Sciatic nerve (tissue), 2 donors: Measurements from ENCODE around the gene RMDN2. TPM values are rescaled to one million over a fixed set of nuclear protein-coding genes. Genes with fewer than 3 reads are reported as not detected.
"Not testable (repeated sequence)": the region's sequence is repeated elsewhere in the genome, so short reads cannot be mapped to it uniquely, and the experiment has no call there.

ENCODE experiments used
- ATAC-seq: fragments of 200-7000 bp; cut with Tn5 transposase; one replicate; pipeline ENCODE4 v1.9.1; 2020; ENCODE audit warnings: mild to moderate bottlenecking, moderate library complexity
- DNase-seq: peaks from one replicate; pipeline ENCODE4 v3.0.0-alpha.2; 2020; ENCODE audit warnings: low spot score
- intact Hi-C: fragments of 100-400 bp; cut with DNase I; formaldehyde crosslinking; loops from one replicate; pipeline ENCODE4 v1.14.2; 2022
- total RNA-seq: library from RNA; stranded (reverse); fragmentation: NEBNext Ultra II Directional; extraction: Animal tissue kit (Norgen Biotek cat#: 25700); gene quantifications from one replicate; pipeline ENCODE4 v1.2.1, GENCODE V29; 2021
- donor health status: DM: no; HTN: no; CAD: no.
- donor health status: DM: no; HTN: no; CAD: no.

Gene RMDN2
- total RNA-seq, 1 donor from 2014 or later = 24.0 TPM

DNA sequence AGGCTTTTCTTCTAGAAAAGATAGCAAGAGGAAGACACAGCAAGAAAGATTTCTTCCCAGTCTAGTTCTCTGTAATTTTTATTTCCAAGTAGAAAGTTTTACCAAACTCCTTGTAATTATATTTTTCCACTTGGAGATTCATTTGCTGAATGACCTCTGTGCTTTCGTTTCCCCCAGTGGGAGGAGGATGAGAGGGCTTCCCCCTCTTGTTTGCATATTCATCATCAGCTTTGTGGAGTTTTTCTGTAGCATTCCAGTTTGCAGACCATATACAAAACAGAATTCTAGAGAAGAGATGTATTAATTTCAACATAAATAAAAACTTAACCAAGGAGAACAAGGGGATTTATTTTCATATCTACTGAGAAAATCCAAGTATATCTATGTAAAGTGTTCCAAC lies 51.3 kb downstream of the RMDN2 start:
- intact Hi-C loops = no loop called here
- DNase-seq = no peak
- no peak for ATAC-seq

GRCh38 chr2:37982147-37982582 lies 57.1 kb downstream of the RMDN2 start:
- DNase-seq = peak; percentile 86
- intact Hi-C loops = loop anchor here (10.0 kb wide), 1 partner anchor 293 kb away; no protein-coding TSS in a partner anchor
- peak; percentile 79 for ATAC-seq

DNA sequence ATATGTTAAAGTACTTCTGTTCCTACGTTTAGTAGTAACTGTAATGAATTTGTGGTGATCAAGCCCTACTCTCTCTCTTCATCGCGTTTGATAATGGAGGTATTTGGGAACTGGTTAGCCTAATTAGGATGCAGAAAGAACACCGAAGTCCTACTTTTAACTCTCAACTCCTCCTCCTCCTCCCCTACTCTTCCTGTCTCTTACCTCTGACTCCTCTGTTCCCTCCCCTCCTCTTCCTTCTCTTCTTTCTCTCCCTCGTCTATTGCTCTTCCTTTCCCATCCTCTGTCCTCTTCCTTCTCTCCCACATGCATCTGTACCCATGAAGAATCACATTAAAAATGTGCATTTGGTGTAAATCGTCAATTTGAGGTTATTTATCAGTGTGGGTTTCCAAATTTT lies 57.8 kb downstream of the RMDN2 start:
- no peak for DNase-seq
- peak; percentile 15 for ATAC-seq
- intact Hi-C loops = loop anchor here (10.0 kb wide), 1 partner anchor 292 kb away; no protein-coding TSS in a partner anchor

GRCh38 chr2:37983719-37984118 lies 58.6 kb downstream of the RMDN2 start:
- intact Hi-C loops = loop anchor here (10.0 kb wide), 1 partner anchor 291 kb away; no protein-coding TSS in a partner anchor
- DNase-seq (no peak), ATAC-seq (no peak)

- ATAC-seq (no peak), DNase-seq (no peak)
- intact Hi-C loops = loop anchor here (10.0 kb wide), 1 partner anchor 291 kb away; no protein-coding TSS in a partner anchor
Observed at GRCh38 chr2:37984176-37984575, 59.1 kb downstream of the RMDN2 start.

- intact Hi-C loops = loop anchor here (10.0 kb wide), 1 partner anchor 290 kb away; no protein-coding TSS in a partner anchor
- ATAC-seq (no peak), DNase-seq (no peak)
Observed at GRCh38 chr2:37984589-37984988, 59.5 kb downstream of the RMDN2 start.

DNA sequence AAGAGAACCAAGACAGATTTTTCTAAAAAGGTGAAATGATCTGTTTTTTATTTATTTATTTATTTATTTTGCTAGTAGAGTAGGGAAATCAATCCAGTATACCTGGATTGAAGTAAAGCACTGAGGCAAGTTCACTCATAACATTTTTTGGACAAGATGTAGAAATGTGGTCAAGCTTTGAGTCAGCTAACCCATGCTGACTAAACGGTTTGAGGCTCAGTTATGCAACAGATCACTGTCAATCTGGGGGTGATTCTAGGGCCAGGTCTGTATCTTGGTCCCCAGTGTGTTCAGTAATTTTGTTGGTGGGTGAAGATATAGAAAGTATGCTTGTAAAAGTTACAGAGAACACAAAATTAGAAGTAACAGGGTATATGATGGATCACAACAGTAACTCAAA lies 60.2 kb downstream of the RMDN2 start:
- no peak for DNase-seq
- intact Hi-C loops = loop anchor here (10.0 kb wide), 1 partner anchor 289 kb away; no protein-coding TSS in a partner anchor
- ATAC-seq = no peak

DNA sequence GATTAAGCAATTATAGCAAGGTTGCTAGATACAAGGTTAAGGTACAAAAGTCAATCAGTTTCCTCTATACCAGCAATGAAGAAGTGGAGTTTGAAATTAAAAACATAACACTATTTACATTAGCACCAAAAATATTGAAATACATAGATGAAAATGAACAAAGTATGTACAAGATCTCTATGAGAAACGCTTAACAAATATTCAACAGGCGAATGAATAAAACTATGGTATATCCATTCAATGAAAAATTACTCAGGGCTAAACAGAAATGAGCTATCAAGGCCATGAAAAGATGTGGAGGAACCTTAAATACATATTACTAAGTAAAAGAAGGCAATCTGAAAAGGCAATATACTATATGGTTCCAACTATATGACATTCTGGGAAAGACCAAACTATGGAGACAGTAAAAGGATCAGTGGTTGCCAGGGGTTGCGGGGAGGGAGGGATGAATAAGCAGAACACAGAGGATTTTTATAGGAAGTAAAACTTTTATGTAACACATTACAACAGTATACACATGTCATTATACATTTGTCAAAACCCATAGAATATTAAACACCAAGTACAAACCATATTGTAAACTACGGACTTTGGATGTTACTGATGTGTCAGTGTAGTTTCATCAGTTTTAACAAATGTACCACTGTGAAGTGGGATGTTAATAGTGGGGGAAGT lies 62.1 kb downstream of the RMDN2 start:
- ATAC-seq (no peak), DNase-seq (no peak)
- intact Hi-C loops = loop anchor here (10.0 kb wide), 1 partner anchor 288 kb away; no protein-coding TSS in a partner anchor

- no peak for DNase-seq
- intact Hi-C loops = no loop called here
Observed at GRCh38 chr2:37992601-37993000, 67.5 kb downstream of the RMDN2 start.

DNA sequence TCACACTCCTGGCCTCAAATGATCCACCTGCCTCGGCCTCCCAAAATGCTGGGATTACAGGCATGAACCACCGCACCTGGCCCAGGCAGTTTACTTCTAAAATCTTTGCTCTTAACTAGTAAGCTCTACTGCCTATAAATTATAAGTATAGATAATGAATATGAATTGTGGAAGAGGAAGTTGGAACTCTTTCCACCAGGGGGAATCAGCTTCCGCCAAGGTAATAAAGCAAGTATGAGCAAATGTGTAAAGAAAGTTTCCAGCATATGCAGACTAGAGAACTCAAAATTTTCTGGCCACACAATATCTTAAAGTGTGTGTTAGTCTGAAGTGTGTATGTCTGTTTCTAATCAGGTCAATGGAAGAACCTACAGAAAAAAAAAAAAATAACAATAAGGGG lies 68.1 kb downstream of the RMDN2 start:
- DNase-seq (no peak), ATAC-seq (no peak)
- intact Hi-C loops = no loop called here

More at GRCh38 chr2:37992601-37993000, 67.5 kb downstream of the RMDN2 start:
- no peak for ATAC-seq

DNA sequence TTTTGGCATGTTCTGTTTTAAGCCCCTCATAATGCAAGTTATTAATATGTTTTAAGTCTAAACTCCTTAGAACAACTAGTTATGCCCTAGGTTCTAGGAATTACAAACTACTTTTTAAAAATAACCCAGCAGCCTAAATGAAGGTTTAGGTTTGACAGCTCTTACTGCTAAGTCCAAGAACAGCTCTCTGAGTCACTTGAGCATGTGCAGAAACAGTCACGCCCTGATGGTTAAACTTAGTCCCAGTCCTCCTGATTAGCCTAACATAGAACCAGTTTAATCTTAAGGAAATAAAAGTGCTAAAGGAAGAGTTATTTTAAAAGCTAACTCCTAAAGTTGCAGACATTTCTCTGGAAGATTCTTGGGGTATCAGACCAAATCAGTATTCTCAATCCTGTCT lies 72.5 kb downstream of the RMDN2 start:
- intact Hi-C loops = no loop called here
- no peak for ATAC-seq
- no peak for DNase-seq

DNA sequence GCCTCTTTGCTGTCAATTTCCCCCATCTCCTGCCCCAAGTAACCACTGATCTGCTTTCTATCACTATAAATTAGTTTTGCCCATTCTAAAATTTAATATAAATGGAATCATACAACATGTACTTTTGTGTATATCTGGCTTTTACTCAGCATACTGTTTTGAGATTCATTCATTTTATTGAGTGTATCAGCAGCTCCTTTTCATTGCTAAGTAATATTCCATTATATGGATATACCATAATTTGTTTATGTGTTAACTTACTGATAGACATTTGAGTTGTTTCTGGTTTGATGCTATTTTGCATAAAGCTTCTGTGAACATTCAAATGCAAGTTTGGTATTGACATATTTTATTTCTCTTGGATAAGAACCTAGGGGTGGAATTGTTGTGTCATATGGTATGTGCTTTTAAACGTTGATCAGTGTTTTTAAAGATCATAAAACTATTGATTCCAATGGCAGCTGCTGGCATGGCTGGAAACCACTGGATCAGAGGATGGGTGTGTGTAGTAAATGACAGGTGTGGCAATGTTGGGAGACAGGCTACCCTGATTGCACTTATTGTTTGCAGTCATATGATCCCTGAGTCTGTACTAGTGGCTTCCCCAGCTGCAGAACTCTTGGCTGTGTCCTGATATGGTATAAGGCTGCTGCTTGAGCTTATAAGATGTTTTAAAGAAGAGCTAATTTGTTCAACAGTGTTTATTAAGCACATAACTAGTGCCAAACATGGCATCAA lies 75.6 kb downstream of the RMDN2 start:
- DNase-seq = no peak
- ATAC-seq = no peak
- intact Hi-C loops = no loop called here

- intact Hi-C loops, ATAC-seq, DNase-seq: not testable (repeated sequence)
Observed at GRCh38 chr2:38010187-38010586, 85.1 kb downstream of the RMDN2 start.

DNA sequence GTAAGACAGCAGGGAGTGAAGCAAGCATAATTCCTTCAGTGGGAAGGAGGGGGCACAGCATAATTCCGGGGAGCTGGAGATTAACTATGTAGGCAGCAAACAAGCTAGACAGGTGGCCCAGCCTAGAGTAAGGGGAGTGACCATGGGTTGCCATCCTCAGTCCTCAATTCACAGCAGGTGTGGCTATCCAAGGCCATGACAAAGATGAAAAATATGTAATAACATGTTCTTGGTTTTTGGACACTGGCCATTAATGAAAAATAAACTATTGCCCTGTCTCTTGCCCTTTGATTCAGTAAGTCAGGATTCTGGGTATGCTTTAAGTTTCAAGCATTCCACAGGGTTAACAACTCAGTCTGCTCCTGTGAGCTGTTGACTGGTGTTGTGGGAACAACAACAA lies 85.9 kb downstream of the RMDN2 start:
- no peak for ATAC-seq
- intact Hi-C loops = no loop called here

DNA sequence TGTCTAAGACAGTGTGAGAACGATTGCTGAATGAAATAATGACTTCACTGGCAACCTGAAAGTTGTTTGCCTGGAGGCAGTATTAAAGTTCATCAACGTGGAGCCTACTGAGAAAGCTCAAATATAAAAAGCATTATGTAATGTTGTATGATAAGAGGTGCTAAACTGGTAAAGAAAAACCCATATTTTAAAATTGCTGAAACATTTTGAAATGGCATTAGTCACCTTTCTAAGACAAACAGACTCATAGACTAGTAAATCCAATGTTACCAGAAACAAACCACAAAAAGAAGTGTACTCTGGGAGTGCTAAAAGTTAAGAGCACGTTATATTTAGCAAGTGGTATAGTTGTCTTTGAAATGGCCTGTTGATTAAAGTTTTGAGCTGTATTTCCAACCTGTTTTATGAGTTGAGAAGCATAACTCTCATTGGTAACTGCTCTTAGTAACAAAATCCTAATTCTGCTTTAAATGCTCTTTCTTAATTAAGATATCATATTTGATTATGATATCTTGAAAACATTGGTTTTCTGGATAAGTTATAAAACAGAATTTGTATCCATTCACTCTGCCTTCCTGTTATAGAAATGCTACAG lies 88.2 kb downstream of the RMDN2 start:
- DNase-seq = no peak
- intact Hi-C loops = no loop called here
- ATAC-seq = no peak

More for the DNA sequence above, 85.9 kb downstream of the RMDN2 start:
- DNase-seq = no peak

DNA sequence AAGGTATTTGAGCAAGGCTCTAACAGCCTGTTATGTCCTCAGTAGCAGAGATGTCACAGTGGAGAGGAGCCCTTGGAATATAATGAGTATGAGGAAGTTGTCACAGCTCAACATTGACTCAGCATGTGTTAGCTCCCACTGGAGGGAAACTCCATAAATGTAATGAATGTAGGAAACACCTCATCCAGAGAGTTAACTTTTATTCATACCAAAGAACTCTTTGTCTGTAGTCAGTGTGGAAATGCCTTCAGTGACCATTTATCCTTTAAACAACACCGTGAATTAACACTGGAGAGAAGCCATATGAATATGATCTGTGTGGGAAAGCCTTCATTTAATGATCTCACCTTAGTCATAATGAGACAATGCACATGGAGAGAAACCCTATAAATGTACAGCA lies 91.1 kb downstream of the RMDN2 start:
- DNase-seq (no peak), ATAC-seq (no peak)
- intact Hi-C loops = no loop called here

DNA sequence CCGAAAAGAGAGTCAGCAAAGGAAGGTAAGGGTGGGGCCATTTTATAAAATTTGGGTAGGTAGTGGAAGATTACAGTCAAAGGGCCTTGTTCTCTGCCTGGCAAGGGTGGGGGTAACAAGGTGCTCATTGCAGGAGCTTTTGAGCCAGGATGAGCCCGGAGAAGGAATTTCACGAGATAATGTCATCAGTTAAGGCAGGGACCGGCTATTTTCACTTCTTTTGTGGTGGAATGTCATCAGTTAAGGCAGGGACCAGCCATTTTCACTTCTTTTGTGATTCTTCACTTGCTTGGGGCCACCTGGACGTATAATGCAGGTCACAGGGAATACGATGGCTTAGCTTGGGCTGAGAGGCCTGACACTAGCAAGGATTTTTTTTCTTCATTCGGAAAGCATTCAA lies 92.7 kb downstream of the RMDN2 start:
- DNase-seq (no peak), ATAC-seq (no peak)
- intact Hi-C loops = no loop called here

DNA sequence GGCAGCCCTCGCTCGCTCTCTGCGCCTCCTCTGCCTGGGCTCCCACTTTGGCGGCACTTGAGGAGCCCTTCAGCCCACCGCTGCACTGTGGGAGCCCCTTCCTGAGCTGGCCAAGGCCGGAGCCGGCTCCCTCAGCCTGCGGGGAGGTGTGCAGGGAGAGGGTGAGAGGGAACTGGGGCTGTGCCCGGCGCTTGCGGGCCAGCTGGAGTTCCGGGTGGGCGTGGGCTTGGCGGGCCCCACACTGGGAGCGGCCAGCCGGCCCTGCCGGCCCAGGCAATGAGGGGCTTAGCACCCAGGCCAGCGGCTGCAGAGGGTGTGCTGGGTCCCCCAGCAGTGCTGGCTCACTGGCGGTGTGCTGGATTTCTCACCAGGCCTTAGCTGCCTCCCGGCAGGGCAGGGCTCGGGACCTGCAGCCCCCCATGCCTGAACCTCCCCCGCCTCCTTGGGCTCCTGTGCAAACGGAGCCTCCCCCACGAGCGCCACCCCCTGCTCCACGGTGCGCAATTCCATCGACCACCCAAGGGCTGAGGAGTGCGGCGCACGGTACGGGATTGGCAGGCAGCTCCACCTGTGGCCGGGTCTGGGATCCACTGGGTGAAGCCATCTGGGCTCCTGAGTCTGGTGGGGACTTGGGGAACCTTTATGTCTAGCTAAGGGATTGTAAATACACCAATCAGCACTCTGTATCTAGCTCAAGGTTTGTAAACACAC lies 95.4 kb downstream of the RMDN2 start:
- DNase-seq, intact Hi-C loops, ATAC-seq: not testable (repeated sequence)

- DNase-seq (no peak), ATAC-seq (no peak)
- intact Hi-C loops = no loop called here
Observed at GRCh38 chr2:38021589-38021988, 96.5 kb downstream of the RMDN2 start.
